Progenitor cell of endocrine pancreas (in vitro differentiated cells): ENCODE data around the gene B2M. TPM values are rescaled to one million over a fixed set of nuclear protein-coding genes. Genes with fewer than 3 reads are reported as not detected.
"Not testable (repeated sequence)": the region's sequence is repeated elsewhere in the genome, so short reads cannot be mapped to it uniquely, and the experiment has no call there.

Source experiments
- DNase-seq: peaks from one replicate; pipeline ENCODE4 v3.0.0; 2021; ENCODE audit warnings: low spot score; ENCODE audit not compliant: unreplicated experiment
- H3K27ac Mint-ChIP-seq: 2 replicates; pipeline ENCODE4 v1.8.0; 2021; ENCODE audit warnings: mild to moderate bottlenecking, moderate library complexity, mixed read lengths
- H3K27me3 Mint-ChIP-seq: 2 replicates; pipeline ENCODE4 v1.8.0; 2021; ENCODE audit warnings: mixed read lengths
- H3K36me3 Mint-ChIP-seq: 2 replicates; pipeline ENCODE4 v1.8.0; 2022; ENCODE audit warnings: mixed read lengths; ENCODE audit not compliant: insufficient read depth
- H3K4me1 Mint-ChIP-seq: 2 replicates; pipeline ENCODE4 v1.8.0; 2021; ENCODE audit warnings: low read depth, mixed read lengths
- H3K4me3 Mint-ChIP-seq: 2 replicates; pipeline ENCODE4 v1.8.0; 2021; ENCODE audit warnings: low read depth, mild to moderate bottlenecking, moderate library complexity, mixed read lengths
- H3K9me3 Mint-ChIP-seq: 2 replicates; pipeline ENCODE4 v1.8.0; 2021; ENCODE audit warnings: low read depth, mixed read lengths
- total RNA-seq: library from RNA; stranded (reverse); gene quantifications from 2 replicates; pipeline ENCODE4 v1.2.1, GENCODE V29; 2021
- TF ChIP-seq, protein P1 (sequence below): fragments of 200-600 bp; sonication (generic); IDR thresholded peaks from one replicate; pipeline ENCODE4 v1.5.0; 2021; ENCODE audit warnings: antibody characterized with exemption, mild to moderate bottlenecking; ENCODE audit not compliant: unreplicated experiment

The B2M gene
- total RNA-seq, 1 donor from 2014 or later = 133 TPM

DNA sequence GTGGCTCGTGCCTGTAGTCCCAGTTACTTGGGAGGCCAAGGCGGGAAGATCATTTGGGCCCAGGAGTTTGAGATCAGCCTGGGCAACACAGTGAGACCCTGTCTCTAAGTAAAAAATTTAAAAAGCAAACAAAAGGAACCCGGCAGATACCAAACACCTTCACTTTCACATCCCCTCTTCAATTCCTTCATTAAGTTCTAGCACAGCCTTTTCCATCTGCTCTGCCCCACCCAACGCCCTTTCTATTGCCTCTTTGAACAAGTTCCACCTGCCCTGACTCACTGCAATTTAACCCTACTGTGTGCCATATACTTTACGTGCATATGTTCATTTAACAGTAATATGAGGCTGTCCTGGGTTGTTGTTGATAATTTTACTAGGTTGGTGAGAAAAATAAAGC lies 35.4 kb upstream of the B2M start:
- TF ChIP-seq, protein P1, sequence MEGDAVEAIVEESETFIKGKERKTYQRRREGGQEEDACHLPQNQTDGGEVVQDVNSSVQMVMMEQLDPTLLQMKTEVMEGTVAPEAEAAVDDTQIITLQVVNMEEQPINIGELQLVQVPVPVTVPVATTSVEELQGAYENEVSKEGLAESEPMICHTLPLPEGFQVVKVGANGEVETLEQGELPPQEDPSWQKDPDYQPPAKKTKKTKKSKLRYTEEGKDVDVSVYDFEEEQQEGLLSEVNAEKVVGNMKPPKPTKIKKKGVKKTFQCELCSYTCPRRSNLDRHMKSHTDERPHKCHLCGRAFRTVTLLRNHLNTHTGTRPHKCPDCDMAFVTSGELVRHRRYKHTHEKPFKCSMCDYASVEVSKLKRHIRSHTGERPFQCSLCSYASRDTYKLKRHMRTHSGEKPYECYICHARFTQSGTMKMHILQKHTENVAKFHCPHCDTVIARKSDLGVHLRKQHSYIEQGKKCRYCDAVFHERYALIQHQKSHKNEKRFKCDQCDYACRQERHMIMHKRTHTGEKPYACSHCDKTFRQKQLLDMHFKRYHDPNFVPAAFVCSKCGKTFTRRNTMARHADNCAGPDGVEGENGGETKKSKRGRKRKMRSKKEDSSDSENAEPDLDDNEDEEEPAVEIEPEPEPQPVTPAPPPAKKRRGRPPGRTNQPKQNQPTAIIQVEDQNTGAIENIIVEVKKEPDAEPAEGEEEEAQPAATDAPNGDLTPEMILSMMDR = no peak
- H3K36me3 Mint-ChIP-seq = no peaks in the 10 kb centered on the region
- peaks cover 12% of the 10 kb centered on the region for H3K27me3 Mint-ChIP-seq
- DNase-seq = no peak
- H3K4me1 Mint-ChIP-seq = no peaks in the 10 kb centered on the region
- no peak overlapping the region for H3K27ac Mint-ChIP-seq
- no peak overlapping the region for H3K4me3 Mint-ChIP-seq
- H3K9me3 Mint-ChIP-seq = no peaks in the 10 kb centered on the region

DNA sequence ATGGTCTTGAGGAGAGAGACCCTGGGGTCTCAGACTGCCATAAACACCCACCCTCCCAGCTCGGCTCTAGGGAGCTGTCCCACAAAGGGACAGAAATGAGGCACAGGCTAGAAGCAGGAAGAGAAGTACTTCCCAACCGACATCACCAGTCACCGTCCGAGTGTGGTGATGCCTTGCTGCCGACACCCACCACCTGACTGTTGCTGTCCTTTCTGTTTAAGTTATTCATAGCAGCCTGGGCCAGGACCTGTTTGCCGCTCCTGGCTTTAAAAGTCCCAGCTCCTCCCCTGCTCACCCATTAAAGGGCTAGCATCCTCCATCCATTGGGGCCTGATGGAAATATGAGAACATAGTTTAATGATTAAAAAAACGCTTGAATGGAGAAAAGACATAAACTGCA lies 34.6 kb upstream of the B2M start:
- H3K36me3 Mint-ChIP-seq = no peaks in the 10 kb centered on the region
- no peaks in the 10 kb centered on the region for H3K9me3 Mint-ChIP-seq
- H3K4me3 Mint-ChIP-seq = no peak overlapping the region
- DNase-seq = no peak
- TF ChIP-seq, protein P1 = no peak
- H3K27me3 Mint-ChIP-seq = peaks cover 16% of the 10 kb centered on the region
- no peak overlapping the region for H3K27ac Mint-ChIP-seq
- H3K4me1 Mint-ChIP-seq = no peaks in the 10 kb centered on the region

GRCh38 chr15:44682211-44682610 lies 29.1 kb upstream of the B2M start:
- DNase-seq = no peak
- peaks cover 7% of the 10 kb centered on the region for H3K27me3 Mint-ChIP-seq
- TF ChIP-seq, protein P1 = no peak
- peaks cover 18% of the 10 kb centered on the region for H3K9me3 Mint-ChIP-seq
- no peak overlapping the region for H3K27ac Mint-ChIP-seq
- peaks cover 5% of the 10 kb centered on the region for H3K36me3 Mint-ChIP-seq
- peaks cover 13% of the 10 kb centered on the region for H3K4me1 Mint-ChIP-seq
- no peak overlapping the region for H3K4me3 Mint-ChIP-seq

DNA sequence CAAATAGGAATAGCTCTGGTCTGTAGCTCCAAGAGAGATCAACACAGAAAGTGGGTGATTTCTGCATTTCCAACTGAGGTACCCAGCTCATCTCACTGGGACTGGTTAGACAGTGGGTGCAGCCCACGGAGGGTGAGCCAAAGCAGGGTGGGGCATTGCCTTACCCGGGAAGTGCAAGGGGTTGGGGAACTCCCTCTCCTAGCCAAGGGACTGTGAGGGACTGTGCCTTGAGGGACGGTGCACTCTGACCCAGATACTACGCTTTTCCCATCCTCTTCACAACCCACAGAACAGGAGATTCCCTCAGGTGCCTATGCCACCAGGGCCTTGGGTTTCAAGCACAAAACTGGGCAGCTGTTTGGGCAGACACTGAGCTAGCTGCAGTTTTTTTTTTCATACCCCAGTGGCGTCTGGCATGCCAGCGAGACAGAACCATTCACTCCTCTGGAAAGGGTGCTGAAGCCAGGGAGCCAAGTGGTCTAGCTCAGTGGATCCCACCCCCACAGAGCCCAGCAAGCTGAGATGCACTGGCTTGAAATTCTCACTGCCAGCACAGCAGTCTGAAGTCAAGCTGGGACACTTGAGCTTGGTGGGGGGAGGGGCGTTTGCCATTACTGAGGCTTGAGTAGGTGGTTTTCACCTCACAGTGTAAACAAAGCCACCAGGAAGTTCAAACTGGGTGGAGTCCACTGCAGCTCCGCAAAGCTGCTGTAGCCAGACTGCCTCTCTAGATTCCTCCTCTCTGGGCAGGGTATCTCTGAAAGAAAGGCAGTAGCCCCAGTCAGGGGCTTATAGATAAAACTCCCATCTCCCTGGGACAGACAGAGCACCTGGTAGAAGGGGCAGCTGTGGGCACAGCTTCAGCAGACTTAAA lies 28.3 kb upstream of the B2M start:
- peaks cover 25% of the 10 kb centered on the region for H3K9me3 Mint-ChIP-seq
- DNase-seq = peak; percentile 15

GRCh38 chr15:44689318-44689717 lies 22.0 kb upstream of the B2M start:
- H3K27me3 Mint-ChIP-seq, H3K27ac Mint-ChIP-seq, H3K4me1 Mint-ChIP-seq, H3K4me3 Mint-ChIP-seq, DNase-seq, H3K36me3 Mint-ChIP-seq: not testable (repeated sequence)
- H3K9me3 Mint-ChIP-seq = peaks cover 21% of the 10 kb centered on the region

More for the DNA sequence above, 28.3 kb upstream of the B2M start:
- Mint-ChIP-seq H3K4me3 (peak overlapping the region; percentile 4), H3K4me1 (peaks cover 13% of the 10 kb centered on the region)
- H3K36me3 Mint-ChIP-seq, H3K27ac Mint-ChIP-seq, H3K27me3 Mint-ChIP-seq: not testable (repeated sequence)

- not testable (repeated sequence) for H3K4me1 Mint-ChIP-seq, H3K27ac Mint-ChIP-seq, DNase-seq, H3K27me3 Mint-ChIP-seq, H3K36me3 Mint-ChIP-seq, H3K4me3 Mint-ChIP-seq
- H3K9me3 Mint-ChIP-seq = peaks cover 19% of the 10 kb centered on the region
Measured at GRCh38 chr15:44690245-44690644, 21.1 kb upstream of the B2M start.

- H3K4me3 Mint-ChIP-seq = no peak overlapping the region
- no peaks in the 10 kb centered on the region for H3K4me1 Mint-ChIP-seq
- peaks cover 2% of the 10 kb centered on the region for H3K9me3 Mint-ChIP-seq
Measured at GRCh38 chr15:44692659-44693058, 18.7 kb upstream of the B2M start.

More at GRCh38 chr15:44692659-44693058, 18.7 kb upstream of the B2M start:
- TF ChIP-seq, protein P1 = no peak
- no peaks in the 10 kb centered on the region for H3K27me3 Mint-ChIP-seq
- H3K27ac Mint-ChIP-seq = no peak overlapping the region
- DNase-seq = no peak
- peaks cover 2% of the 10 kb centered on the region for H3K36me3 Mint-ChIP-seq
